LHCN-M2 (cell line): ENCODE data around the gene PABPN1. TPM values are rescaled to one million over a fixed set of nuclear protein-coding genes. Genes with fewer than 3 reads are reported as not detected.

Experiments used
- DNase-seq: peaks from one replicate; pipeline ENCODE4 v3.0.0-alpha.2; 2012; ENCODE audit warnings: low read depth
- total RNA-seq: library from RNA; depleted of rRNA; stranded (reverse); fragments of >200 nt; gene quantifications from 2 replicates; pipeline ENCODE4 v1.2.3, GENCODE V29; 2014

The PABPN1 gene
- total RNA-seq, 1 experiment from 2014 or later: 92.7 TPM

DNA sequence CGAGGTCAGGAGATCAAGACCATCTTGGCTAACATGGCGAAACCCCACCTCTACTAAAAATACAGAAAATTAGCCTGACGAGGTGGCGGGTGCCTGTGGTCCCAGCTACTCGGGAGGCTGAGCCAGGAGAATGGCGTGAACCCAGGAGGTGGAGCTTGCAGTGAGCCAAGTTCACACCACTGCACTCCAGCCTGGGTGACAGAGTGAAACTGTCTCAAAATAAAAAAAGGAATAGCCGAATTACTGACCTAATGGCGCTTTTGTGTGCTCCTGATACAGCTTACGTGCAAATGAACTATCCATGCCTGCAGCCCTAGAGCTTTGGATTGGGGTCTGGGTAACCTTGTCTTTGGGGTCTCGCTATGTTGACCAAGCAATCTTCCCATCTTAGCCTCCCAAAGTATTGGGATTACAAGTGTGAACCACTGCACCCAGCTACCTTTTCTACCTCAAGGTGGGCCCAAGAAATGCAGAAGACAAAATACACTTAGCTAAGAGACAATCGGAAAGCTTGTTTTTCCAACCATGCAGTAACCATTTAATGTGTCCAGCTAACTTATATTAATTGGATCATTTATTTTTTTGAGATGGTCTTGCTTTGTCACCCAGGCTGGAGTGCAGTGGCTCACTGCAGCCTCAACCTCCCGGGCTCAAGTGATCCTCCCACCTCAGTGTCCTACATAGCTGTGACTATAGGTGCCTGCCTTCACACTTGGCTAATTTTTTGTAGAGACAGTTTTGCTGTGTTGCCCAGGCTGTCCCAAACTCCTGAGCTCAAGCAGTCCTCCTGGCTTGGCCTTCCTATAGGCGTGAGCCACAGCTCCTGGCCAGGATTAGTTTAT is 5.5 kb downstream of the PABPN1 start:
- no peak for DNase-seq

DNA sequence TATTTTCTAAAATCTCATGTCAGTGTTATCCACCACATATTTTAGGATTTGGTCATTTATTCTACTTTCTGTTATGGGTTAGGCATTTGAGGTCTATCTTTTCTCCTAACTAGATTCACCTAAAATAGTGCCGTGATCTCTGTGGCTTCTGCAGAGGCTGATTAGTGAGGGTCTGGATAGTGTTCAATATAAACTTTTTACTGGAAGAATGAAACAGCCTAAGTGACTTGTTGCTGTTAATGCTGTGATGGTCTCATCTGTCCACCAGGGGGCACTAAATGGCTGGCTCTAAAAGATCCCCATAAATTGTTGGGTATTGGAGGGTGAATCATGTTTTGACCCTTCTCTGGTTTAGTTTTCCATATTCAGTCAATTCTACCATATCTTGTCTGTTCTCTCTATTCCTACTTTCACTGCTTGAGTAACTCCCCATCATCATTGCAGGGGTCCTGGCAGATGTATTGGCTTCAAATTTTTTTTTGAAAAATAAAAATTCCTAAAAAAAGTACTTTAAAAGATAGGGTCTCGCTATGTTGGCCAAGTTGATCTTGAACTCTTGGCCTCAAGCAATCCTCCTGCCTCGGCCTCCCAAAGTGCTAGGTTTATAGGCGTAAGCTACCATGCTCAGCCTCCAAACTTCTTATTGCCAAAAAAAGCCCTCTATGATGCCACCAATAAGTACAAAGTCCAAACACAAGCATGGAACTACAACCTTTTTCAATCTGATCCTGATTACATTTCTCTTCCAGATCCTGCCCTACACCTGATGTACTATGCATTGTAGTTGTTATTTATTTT is 6.9 kb downstream of the PABPN1 start:
- DNase-seq: peak; percentile 69

DNA sequence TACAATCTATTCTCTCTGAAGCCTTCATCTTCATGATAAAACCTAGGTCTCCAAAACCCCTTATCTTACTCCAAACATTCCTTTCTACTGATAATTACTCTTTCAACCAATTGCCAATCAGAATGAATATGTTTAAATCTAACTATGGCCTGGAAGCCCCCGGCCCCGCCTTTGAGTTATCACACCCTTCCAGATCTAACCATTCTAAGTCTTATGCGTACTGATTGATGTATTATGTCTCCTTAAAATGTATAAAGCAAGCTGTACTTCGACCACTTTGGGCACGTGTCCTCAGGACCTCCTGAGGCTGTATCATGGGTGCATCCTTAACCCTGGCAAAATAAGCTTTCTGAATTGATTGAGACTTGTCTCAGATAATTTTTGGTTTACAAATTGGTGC is 14.4 kb downstream of the PABPN1 start:
- DNase-seq: no peak

DNA sequence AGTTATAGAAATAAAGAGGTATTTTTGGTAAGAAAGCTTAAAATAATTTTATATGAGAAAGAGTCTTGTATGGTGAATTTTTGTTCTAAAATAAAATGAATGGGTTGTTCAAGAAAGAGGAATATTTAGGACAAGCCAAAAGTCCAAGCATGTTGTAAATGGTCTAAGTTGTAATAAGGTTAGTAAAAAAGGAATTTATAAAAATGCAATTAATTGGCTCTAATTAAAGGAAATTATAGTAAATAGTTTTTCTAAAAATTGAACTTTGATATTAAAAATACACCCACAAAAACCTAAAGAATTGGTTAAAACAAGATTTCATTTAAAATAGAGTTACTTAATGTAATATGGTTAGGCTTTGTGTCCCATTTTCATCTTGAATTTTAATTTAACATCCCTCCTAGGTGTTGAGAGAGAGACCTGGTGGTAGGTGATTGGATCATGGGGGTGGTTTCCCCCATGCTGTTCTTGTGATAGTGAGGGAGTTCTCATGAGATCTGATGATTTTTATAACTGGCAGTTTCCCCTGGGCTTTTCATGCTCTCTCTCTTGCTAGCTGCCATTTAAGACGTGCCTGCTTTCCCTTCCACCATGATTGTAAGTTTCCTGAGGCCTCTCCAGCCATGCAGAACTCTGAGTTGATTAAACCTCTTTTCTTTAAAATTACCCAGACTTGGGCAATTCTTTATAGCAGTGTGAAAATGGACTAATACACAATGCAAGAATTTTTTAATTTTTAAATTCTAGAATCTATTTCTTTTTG is 18.4 kb downstream of the PABPN1 start:
- DNase-seq: no peak

DNA sequence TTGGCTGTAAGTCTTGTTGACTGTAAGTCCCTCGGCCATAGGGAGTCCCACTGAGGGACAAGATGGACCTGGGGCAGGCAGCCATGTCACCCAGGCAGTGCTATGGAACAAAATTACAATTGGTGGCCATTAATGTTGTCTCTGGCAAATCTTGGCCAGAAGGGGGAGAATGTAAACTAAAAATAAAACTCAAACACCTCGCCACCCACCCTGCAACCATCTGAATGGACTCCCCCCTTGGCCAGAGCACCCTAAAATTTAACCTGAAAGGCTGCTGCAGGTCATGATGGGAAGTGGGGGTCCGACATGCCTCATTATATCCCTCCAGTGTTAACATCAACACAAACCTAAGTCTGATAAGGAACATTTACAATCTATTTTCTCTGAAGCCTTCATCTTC is 23.2 kb downstream of the PABPN1 start:
- DNase-seq: no peak

DNA sequence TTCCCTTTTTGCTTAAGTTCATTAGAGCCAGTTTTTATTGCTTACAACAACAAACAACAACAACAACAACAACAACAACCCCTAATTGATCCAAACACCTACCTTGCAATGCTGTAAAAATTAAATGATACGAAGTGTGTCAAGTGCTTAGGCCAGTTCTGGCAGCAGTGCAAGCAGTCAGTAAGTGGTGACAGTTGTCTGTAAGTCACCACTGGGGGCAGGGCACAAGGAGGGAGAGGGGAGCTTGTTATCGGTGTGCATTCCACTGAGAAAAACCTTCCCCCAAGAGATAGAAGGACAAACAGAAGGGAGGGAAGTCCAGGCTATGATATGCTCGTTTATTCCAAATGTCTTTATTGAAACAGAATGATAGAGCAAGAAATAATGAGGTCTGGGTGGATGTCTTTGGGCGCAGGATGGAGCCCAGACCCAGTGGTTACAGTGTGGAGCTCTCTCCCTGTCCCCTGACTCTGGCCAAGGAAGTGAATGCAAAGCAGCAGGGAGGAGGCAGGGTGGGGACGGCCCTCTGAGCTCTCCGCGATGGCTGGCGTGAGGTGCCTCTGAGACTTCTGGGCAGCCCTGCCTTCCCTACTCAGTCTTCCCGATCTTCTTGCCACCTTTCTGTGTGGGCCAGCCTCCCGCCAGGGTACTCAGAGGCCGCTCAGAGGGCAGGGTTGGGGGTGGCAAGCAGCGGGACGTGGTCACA is 24.9 kb downstream of the PABPN1 start:
- DNase-seq: no peak

DNA sequence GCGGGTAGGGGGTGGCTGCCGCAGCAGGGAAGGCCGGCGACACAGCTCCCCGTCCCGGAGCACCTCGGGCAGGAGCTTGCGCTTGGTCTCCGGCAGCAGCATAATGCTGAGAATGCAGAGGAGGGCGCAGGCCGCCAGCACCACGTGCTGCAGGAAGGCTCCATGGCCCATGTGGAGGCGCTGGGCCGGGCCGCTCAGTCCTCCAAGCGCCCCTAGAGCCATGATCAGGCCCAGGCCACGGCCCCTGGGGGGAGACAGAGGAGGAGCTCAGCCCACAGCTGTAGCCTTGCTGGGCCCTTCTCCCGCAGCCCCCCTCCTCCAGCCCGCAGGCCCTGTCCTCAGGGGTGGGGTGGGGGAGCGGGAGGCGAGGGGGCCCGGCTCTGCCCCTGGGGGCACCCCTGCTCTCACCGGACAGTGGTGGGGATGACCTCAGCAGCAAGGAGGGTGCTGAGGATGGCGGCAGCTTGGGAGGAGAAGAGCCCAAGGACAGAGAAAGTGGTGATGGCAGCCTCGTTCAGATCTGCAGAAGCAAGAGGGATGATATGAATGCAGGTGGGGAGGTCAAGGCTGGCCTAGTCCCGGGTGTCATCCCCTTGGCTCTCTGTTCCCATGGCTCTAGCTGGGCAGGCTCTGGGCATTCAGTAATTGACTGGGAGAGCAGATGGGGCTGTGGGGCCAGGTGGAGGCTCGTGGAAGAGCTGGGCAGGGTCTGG is 25.6 kb downstream of the PABPN1 start:
- DNase-seq: no peak

DNA sequence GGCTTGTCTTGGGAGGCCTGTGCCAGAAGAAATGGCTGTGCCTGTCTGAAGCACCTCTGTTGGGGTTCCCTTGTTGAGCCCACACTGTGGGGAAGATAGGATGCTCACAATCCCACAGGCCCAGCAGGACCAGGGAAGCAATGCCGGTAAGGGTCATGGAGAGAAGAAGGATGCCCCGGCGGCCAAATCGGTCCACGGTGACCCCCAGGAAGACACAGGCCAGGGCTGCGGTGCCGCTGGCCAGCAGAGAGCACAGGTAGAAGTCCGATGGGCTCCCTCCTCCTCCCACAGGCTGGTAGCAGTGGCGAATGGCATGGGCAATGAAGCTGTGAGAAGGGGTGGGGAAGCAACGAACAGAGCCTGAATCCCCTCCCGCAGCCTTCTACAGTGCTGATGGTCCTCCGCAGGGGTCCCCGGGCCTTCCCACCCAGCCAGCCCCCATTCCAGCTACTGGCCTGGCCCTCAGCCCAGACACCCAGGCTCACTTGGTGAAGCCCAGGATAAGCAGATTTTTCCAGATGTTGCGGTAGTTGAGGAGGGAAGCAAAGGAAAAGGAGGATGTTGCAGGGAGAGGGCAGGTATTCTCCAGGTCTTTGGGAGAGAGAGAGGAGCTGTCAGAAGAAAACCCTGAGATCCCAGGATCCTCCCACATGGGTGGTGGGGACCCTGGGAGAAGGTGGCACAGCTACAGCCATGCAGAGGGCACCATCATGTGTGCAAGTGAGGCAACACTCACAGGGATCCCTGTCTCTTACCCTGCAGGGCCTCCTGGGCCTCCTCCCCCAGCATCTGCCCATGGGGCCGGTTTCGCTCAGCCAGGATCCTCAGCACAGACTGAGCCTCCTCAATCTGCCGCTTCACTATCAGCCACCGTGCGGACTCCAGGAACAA is 26.4 kb downstream of the PABPN1 start:
- no peak for DNase-seq

DNA sequence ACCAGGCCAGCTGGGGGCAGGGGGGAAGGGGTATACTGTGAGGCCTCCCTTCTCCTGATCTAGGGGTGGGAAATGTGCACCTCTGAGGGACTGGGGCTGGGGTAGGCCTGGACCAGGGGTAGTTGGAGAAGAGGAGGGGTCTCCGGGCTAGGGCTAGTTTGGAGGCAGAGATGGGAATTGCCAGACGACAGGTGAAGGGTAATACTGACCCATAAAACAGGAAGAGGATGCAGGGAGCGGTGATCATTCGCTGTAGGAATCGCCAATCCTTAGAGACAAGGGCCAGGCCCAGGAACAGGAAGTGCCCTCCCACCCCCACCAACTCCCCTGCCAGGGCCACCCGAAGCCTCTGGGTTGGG is 27.0 kb downstream of the PABPN1 start:
- no peak for DNase-seq

DNA sequence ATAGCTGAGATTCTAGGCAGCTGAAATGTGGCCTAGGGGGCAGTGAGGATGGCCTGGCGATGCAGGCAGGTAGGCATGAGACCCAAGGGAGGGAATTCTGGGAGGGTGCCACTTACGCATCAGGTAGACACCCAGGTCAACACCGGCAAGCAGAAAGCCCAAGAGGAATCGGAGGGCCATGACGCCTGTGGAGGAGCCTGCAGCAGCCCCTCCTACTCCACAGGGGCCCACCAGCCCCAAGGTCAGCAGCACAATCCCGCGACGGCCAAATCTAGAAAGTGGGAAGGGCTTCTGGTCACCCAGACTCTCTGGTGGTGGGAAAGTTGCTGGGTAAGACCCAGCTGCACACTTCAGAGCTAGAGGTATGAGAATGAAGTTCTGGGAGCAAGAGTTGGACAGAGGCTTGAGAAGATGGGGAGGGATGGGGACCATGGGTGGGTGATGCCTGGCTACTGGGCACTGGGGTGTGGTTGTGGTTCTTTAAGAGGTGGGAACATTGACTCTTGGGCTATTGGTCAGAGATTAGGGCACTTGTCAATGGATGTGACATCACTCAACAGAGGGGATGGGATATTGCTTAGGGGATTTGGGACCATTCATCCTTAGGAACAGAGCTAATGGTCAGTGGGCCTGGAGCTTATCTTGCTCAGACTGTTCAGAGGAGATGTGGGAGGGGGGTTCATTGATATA is 28.0 kb downstream of the PABPN1 start:
- no peak for DNase-seq

DNA sequence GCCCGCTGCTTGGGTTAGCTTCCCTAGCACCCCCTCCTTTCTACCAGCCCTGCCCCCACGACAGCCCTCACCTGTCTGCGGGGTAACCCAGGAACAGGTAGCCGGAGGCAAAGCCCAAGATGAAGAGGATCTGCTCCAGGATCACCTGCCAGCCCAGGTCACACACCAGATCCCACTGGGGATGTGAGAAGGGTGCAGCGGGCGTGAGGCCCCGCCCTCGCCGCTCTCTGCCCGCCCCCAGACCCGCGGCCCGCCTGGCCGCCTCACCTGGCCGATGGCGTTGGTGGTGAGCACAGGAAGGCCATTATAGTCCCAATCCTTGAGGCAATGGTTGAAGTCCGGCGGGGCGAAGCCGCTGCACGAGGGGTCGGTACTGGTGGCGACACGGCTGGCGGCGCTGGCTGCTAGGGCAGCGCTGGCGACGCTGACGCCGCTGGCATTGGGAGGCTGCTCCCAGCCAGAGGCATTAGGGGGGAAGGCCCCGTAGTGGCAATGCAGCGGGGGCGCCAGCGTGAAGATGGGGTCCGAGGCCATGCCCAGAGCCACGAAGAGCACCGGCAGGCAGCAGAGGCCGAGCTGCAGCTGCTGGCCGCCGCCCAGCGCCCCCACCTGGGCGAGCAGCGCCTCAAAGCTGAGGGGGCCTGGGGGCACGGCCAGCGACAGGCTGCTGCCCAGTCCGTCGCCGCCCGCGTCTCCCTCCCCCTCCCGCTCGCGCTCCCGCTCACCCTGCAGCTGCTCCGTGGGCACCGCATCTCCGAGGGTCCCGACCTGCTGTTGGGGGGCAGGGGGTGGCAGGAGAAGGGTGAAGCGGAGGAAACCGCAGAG is 30.6 kb downstream of the PABPN1 start:
- no peak for DNase-seq

DNA sequence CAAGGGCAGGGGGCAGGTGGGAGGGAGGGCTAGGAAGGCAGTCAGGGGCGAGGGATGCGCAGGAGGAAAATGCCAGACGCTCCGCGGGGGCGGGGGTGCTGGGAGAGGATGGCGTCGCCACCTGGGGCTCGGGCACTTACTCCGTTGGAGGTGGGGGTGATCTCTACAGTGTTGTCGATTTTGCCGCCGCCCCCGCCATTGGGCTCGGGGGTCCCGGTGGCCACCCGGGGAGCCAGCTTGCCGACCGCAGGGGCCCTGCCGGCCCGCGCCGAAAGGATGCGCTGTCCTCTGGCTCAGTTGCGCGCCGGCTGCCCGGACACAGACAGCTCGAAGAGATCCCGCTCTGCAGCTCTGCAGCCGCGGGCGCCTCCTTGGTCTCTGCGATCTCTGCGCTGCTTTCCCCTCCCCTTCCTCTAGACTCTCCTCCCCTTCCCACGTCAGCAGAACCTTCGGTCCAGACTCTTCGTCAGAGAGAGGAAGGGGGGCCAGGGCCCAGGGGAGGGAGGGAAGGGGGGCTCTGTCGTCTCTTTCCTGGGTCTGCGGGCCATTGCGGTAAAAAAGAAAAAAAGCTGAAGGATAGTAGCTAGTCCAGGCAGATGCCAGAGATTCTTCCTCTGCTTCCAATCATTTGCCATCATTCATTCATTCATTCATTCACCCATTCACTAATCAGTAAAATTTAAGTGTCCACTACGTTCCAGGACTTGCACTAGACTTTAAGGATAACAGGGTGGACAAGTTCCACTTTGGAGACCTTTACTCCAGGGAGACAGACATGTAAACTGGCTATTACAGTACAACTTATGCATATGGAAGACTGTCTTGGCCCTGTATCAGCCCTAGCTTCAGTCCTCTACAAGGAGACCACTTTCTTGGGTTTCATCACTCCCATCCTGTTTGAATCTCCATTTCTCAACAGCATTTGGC is 31.5 kb downstream of the PABPN1 start, which contains the start of gene SLC22A17:
Gene SLC22A17, minus strand, starts transcription at position 382 of the 927 bp plus-strand sequence.
- peak; percentile 74 for DNase-seq

DNA sequence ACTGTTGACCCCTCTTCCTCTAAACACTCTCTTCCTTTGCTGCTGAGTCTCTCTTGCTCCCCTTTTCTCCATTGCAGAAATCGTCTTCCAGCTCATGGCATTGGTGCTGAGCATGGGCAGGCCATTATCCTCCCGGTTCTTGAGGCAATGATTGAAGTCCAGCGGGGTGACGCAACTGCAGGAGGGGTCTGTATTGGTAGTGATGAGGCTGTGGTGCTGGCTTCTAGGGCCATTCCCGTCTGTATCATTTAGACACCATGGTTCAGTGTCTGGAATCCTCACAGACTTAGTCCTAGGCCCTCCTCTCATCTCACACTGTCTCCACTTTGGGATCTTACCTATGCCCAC is 32.1 kb downstream of the PABPN1 start:
- no peak for DNase-seq

DNA sequence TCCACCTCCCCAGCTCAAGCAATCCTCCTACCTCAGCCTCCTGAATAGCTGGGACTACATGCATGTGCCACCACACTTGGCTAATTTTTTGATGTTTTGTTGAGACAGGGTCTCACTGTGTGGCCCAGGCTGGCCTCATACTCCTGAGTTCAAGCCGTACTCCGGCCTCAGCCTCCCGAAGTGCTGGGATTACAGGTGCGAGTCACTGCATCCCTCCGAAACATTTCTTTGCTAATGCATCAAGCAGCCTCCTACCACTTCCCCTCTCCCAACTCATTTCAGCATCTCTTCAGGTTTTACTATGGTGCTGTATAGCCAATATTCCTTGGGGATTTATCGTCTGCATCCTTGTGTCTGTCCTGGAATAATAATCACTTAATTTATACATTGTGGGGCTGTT is 33.7 kb downstream of the PABPN1 start:
- DNase-seq: no peak

DNA sequence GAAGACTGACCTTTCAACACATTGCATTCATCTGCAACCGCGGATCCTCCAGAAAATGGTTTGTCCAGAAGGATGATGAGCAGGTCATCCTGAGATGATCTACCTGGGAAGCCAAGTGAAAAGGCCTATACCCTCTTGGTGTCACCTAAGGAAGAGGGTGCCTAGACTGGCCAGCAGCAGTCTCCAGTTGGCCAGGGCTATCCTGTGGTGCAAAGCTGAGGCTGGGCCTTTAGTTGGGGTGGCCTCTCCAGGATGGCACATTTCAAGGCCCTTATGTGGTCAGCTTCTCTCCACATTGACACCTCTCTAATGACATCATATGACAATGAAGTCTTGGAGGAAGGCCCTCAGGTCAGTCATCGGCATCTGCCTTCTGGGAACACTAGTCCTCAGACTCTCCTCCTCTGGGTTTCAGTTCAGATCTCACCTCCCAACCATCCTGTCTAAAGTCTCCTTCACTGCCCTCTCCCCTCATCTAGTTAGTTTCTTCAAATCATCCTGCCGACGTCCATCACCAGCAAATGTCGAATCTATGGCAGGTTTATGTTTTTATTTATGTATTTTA is 34.7 kb downstream of the PABPN1 start:
- no peak for DNase-seq

DNA sequence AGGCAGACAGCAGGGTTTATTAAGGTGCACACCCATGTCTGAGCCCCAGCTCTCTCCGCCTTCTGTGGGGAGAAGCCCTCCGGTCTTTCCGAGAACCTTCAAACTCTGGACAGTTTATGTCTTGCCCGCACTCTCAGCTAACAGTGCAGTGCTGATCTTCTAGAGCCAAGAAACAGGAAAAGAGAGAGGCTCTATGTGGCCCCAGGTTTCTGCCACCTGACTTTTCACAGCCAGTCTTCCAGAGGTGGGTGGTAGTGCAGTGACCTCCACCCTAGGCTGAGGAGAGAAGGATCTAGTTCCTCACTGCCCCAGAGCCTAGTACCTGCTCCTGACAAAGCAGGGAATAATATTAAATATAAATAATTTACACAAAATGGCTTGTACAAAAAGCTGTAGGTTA is 35.4 kb downstream of the PABPN1 start:
- no peak for DNase-seq

DNA sequence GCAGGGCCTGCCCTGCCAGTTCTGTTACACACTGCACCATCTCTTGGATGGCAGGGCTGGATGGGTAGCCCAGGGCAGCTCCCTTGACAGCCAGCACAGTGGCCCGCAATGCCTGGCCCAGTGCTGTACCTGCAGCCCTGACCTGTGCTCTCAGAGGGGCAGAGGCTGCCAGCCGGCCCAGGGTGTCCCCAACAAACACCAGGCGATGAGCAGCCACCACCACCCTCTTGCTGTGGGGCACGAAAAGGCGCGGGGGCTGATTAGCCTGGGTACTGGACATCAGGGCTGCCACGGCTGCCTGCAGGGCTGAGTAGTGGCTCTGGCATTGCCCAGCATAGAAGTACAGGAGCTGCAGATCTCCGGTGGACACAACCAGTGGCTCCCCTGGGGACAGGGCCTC is 36.0 kb downstream of the PABPN1 start:
- no peak for DNase-seq
